ENCODE results near the gene FALEC.

The FALEC gene

DNA sequence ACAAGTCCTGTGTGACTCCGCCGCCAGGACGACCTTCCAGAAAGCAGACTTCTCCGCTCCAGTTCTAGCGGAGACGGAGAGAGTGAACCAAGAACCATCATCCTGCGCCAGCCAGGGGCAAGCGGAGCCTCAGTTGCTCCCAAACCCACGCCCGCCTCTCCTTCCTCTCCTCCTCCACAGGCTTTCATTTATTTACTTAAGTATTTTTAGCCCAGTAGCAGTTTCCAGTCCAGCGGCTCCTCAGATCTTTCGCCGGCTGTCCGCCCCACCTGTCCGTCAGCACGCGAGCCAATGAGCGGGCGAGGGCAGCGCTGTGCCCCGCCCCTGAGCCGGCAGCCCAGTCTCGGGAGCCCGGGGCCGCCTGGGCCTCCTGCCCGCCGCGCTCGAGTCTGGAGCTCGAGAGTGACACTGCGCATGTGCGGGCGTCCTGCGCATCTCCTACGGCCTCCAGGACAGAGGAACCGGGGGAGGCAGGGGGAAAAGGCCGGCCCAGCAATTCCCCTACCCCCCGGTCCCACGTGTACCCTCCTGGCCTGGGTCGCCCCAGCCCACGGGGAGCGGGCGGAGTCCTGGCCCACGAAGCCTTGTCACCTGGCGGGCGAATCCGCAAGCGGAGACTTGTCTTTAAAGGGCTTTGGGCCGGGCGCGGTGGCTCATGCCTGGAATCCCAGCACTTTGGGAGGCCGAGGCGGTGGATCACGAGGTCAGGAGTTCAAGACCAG lies at the start of gene FALEC:
FALEC (plus strand) TSS at position 425 of the 722 bp plus-strand sequence.
- in situ Hi-C loops (cut with MboI; ENCODE audit: low pct_unique_long_range_greater_than_20kb, low sequenced_read_pairs), result no loop called here
- DNase-seq, result peak; percentile 97

DNA sequence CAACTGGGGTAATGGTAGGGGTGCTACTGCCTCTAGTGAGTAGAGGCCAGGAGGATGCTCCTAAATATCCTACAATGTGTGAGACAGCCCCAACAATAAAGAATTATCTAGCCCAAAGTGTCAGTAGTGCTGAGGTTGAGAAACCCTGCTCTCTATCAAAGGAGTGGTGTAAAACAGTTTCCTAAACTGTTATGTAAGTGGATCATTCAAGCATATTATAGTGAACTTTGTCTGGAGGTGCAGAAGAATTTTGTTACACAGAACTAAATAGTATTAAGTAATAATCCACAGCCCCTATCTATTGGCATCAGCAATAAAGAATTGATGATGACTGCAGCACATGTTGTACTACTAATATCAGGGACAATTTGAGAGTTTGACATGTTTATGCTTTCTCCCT lies 48.6 kb upstream of the FALEC start:
- in situ Hi-C loops (cut with MboI; ENCODE audit: low pct_unique_long_range_greater_than_20kb, low sequenced_read_pairs), result no loop called here
- no peak for DNase-seq

DNA sequence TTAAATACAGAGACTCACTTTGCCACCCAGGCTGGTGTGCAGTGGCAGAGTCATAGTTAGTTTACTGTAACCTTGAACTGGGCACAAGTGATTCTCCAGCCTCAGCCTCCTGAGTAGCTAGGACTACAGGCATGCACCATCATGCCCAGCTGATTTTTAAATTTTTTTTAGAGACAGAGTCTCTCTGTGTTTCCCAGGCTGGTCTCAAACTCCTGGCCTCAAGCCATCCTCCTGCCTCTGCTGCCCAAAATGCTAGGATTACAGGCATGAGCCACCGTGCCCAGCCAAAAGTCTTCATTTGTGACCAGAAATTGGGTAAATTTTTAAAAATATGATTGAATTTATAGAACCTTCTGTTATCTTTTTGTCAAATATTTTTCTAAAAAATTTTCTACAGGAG lies 46.3 kb upstream of the FALEC start:
- DNase-seq, result no peak
- in situ Hi-C loops (cut with MboI; ENCODE audit: low pct_unique_long_range_greater_than_20kb, low sequenced_read_pairs), result no loop called here

DNA sequence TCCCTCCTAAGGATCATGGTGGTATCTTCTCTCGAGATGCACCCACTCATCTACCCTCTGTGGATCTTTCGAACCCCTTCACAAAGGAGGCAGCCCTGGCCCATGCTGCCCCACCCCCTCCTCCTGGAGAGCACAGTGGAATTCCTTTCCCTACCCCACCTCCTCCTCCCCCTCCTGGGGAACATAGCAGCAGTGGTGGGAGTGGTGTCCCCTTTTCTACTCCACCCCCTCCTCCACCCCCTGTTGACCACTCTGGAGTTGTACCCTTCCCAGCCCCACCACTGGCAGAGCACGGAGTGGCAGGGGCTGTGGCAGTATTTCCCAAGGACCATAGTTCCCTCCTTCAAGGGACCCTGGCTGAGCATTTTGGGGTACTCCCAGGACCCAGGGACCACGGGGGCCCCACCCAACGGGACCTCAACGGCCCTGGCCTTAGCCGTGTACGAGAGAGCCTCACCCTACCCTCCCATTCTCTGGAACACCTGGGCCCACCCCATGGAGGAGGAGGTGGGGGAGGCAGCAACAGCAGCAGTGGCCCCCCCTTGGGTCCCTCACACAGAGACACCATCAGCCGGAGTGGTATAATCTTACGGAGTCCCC lies 42.9 kb upstream of the FALEC start:
- in situ Hi-C loops (cut with MboI; ENCODE audit: low pct_unique_long_range_greater_than_20kb, low sequenced_read_pairs), result no loop called here
- DNase-seq, result no peak

DNA sequence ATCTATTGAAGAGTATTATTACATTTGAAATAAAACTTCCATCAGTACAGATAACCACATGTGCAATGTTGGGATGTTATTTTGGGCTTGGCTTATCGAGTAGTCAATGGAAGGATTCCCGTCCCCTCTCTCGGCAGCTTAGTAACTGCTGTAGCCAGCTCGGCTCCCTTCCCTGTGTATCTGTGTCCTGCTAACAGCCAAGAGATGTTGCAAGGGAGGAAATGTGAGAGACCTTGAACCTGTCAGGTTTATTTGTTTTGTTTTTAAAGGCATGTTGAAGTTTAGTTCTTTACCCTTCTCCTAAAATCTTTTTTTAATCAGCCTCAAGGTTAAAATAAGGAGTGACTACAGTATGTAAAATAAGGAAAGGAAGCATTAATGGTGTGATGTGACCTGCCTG lies 41.9 kb upstream of the FALEC start:
- no peak for DNase-seq
- in situ Hi-C loops (cut with MboI; ENCODE audit: low pct_unique_long_range_greater_than_20kb, low sequenced_read_pairs), result no loop called here

DNA sequence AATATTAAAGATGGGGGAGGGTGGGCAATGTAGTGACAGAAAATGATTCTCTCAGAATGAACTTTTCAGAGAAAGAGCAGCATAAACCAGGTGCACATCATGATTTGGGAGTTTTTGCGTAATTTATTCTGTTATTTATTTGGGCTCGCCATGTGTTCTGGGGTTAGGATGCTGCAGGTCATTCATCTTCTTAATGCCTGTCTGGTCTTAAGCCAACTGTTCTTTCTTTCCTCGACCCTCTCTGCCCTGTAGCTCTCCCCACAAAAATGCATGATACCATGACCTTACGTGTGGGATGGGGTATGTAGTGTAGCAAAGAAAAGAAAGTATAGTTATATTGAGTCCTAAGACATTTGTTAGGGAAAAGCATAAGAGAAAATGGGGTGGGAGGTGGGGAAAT lies 40.7 kb upstream of the FALEC start:
- in situ Hi-C loops (cut with MboI; ENCODE audit: low pct_unique_long_range_greater_than_20kb, low sequenced_read_pairs), result no loop called here
- DNase-seq, result no peak

DNA sequence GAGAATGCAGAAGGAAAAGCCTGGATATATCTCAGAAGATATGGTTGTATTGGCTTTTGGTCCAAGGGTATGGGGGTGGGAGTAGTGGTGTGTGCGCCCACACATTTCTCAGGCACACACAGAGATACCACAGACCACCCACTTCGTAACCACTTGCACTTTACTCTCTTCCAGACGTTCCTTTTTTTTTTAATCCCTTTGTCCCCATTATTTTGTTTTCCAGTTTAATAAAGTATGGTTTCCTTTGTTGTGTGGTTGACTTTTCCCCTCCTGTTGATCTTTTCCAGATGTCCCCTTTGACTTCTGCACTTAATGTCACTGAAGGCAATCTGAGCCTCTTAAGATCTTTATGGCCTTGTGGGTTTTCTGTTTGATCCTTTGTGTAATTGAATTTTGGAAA lies 38.8 kb upstream of the FALEC start:
- no peak for DNase-seq
- in situ Hi-C loops (cut with MboI; ENCODE audit: low pct_unique_long_range_greater_than_20kb, low sequenced_read_pairs), result no loop called here

DNA sequence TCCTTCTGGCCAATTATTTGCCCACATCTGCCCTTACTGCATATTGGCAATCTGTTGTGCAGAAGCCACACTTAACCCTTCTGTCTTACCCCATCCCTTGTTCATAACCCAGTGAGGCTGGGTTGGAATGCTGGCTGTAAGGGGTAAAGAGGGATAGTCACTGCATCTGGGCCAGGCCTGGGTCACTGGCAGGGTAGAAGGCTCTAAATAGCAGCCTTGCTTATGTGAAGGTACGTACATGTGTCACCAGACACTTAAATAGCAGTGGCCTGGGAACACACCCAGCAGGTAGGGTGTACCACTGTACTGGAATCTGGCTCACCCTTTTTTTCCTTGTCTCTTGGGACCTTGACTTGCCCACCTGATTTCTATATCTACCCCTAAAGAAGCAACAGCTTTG lies 38.2 kb upstream of the FALEC start:
- in situ Hi-C loops (cut with MboI; ENCODE audit: low pct_unique_long_range_greater_than_20kb, low sequenced_read_pairs), result no loop called here
- DNase-seq, result no peak

DNA sequence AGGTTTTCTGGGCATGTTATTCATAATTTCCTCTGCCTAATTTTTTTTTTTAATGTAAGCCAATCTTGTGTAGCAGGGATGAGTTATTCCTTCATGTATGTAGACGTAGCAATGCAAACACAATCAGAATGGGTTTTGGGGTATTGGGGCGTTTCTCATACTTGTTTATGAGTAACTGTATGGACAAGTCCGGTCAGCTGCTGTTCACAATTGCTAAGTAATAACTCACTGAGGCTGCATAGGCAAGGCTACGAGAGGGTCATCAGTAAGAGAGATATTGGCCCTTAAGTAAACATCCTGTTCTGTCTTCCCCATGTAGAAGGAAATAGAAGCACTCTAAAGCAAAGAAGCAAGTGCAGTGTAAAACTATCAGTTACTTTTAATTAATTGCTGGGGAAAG lies 37.8 kb upstream of the FALEC start:
- in situ Hi-C loops (cut with MboI; ENCODE audit: low pct_unique_long_range_greater_than_20kb, low sequenced_read_pairs), result no loop called here
- no peak for DNase-seq

DNA sequence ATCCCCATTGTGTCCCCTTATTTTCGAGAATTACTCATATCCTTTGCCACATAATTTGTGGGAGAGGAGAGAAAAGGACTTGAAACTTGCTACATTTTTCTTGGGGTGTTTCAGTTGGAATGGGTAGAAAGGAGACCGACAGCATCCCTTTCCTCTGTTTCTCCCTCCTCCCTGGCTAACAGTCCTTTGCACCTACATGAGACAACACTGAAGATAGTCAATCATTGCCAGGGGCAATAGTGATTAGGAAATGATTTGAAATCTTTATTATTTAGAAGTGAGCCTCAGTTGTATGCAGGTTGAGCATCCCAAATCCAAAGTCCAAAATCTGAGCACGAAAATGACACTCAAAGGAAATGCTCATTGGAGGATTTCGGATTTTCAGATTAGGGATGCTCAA lies 36.2 kb upstream of the FALEC start:
- in situ Hi-C loops (cut with MboI; ENCODE audit: low pct_unique_long_range_greater_than_20kb, low sequenced_read_pairs), result no loop called here
- DNase-seq, result no peak

DNA sequence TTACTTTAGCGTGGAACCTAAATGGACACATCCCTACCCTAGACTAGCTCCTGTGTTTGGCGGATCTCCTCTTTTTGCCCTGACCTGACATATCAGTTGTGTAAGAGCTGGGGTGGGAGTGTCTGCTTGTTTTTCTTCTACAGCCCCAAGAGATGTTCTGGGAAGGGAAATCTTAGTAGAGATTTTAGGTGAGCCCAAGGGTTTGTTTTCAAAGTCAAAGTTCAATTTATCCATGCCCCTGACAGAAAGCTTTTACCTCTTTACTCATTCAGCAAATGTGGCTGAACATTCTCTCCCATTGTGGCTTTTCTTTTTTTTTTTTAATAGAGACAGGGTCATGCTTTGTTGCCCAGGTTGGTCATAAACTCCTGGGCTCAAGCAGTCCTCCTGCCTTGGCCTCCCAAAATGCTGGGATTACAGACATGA lies 35.6 kb upstream of the FALEC start:
- in situ Hi-C loops (cut with MboI; ENCODE audit: low pct_unique_long_range_greater_than_20kb, low sequenced_read_pairs), result no loop called here
- no peak for DNase-seq

DNA sequence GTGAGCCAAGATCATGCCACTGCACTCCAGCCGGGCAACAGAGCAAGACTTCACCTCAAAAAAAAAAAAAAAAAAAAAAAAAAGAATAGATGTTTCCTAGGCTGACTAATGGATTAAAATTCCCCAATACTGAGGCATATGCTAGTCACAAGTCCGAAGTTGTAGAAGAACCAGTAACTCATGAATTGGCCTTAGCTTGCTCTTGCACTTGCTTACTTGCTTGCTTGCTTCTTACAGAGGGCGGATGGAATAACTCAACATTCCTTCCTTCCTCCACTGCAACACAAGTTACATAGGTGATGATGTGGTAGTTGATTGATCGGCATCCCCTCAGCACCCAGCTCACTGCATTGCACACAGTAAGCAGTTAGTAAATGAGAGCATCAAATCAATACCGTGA lies 31.1 kb upstream of the FALEC start:
- no peak for DNase-seq
- in situ Hi-C loops (cut with MboI; ENCODE audit: low pct_unique_long_range_greater_than_20kb, low sequenced_read_pairs), result no loop called here

DNA sequence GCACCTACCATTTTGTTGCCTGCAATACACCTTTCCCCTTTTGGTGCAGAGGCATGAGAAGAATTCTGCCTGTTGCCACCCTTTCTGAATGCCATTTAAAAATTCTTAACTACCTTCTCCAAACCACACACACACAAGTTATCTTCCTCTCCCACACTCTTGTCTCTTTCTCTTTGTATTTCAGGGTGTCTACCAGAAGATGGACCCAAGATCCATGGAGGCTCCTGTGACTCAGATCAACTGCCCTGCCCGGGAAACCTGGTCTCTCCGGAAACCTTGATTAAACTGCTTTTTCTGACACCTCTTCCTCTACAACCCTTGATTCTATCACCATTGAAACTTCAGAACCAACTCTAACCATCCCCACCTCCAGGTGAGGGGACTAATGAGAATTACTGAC lies 30.7 kb upstream of the FALEC start:
- in situ Hi-C loops (cut with MboI; ENCODE audit: low pct_unique_long_range_greater_than_20kb, low sequenced_read_pairs), result no loop called here

DNA sequence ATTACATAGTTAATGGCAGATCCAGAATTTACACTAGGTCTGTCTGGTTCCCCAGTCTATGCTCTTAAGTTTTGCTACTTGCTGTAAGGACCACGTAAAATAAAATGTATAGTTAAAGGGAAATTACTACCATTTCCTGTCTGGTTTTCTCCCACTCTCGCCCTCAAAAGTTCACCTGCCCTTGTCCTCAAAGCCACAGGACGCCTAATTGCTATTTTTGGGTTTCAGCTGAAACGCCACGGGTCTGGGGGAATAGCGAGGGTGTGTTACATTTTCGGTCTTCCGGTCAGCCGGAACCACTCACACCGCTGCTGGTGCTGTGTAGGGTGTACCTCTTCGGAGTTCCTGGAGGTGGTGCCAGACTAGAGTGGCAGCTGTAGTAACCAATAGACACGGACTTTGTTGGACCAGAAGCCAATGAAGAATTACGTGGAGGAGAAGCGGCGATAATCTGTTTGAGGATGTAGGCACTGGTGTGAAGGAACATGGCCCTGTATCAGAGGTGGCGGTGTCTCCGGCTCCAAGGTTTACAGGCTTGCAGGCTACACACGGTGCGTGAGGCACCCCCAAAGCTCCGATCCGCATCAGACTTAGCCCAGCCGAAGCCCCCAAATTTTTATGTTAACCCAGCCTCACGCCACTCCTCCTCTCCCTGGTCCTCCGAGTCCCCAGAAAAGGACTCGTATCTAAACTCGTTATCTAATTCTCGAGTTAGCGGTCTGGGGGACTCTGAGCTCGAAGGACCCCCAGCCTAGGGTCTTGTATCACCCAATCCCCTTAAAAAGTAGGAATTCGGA lies 28.4 kb upstream of the FALEC start, which contains the start of gene TARS2:
TARS2 (plus strand) TSS at position 454 of the 797 bp plus-strand sequence; CDS start at position 486, 32 bp downstream.
- in situ Hi-C loops (cut with MboI; ENCODE audit: low pct_unique_long_range_greater_than_20kb, low sequenced_read_pairs), result no loop called here
- DNase-seq, result peak; percentile 99

More for the DNA sequence above, 30.7 kb upstream of the FALEC start:
- peak; percentile 61 for DNase-seq

DNA sequence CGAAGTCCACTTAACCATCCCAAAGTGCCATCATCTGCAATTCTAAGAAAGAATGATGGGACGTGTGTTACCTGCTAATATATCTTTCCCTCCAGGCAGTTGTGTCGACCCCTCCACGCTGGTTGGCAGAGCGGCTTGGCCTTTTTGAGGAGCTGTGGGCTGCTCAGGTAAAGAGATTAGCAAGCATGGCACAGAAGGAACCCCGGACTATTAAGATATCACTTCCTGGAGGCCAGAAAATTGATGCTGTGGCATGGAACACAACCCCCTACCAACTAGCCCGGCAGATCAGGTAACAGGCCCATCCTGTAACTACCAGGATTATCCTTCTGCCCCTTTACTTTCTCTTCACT lies 27.8 kb upstream of the FALEC start:
- in situ Hi-C loops (cut with MboI; ENCODE audit: low pct_unique_long_range_greater_than_20kb, low sequenced_read_pairs), result no loop called here
- DNase-seq, result no peak

DNA sequence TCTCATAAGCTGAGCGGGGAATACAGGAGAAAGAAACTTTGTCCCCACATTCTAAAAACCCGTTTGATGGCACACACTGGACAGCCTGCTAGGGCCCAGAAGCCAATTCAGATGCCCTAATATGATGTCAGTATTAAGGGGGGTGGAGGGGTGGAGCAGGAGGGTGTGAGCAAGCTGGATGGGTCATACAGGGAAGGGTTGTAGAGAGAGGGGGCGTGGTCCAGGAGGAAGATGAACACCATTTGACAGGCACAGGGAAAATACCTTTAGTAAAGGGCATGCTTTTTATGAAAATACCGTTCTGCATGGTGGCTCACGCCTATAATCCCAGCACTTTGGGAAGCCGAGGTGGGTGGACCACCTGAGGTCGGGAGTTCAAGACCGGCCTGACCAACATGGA lies 22.4 kb upstream of the FALEC start:
- no peak for DNase-seq
- in situ Hi-C loops (cut with MboI; ENCODE audit: low pct_unique_long_range_greater_than_20kb, low sequenced_read_pairs), result no loop called here

DNA sequence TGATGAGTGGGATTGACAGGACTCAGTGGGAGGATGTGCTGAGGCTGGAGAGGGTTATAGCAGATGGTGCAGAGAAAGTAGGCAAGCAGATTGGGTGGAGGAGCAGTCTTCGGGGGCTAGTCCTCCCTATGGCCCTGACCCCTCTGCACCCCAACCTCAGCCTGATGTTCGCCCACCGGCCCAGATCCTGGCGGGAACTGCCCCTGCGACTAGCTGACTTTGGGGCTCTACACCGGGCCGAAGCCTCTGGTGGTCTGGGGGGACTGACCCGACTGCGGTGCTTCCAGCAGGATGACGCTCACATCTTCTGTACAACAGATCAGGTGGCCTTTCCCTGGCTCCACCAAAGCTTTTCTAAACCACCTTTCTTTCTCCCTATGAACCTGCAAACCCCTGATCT lies 17.2 kb upstream of the FALEC start:
- in situ Hi-C loops (cut with MboI; ENCODE audit: low pct_unique_long_range_greater_than_20kb, low sequenced_read_pairs), result no loop called here
- DNase-seq, result no peak

DNA sequence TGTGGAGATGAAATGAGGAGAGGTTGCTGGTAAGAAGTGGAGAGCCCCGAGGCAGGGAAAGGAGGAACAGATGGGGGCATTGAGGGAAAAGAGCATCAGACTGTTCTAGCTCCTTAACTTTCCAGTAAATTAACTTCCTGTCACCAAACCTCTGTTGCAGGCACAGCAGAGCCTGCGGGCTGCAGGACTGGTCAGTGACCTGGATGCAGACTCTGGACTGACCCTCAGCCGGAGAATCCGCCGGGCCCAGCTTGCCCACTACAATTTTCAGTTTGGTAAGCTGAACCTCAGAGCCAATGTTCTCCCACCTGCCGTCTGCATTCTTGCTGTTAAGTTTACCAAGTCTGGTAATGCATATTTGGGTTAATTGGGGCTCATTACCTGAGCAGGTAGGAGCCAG lies 10.1 kb upstream of the FALEC start:
- in situ Hi-C loops (cut with MboI; ENCODE audit: low pct_unique_long_range_greater_than_20kb, low sequenced_read_pairs), result no loop called here
- no peak for DNase-seq

DNA sequence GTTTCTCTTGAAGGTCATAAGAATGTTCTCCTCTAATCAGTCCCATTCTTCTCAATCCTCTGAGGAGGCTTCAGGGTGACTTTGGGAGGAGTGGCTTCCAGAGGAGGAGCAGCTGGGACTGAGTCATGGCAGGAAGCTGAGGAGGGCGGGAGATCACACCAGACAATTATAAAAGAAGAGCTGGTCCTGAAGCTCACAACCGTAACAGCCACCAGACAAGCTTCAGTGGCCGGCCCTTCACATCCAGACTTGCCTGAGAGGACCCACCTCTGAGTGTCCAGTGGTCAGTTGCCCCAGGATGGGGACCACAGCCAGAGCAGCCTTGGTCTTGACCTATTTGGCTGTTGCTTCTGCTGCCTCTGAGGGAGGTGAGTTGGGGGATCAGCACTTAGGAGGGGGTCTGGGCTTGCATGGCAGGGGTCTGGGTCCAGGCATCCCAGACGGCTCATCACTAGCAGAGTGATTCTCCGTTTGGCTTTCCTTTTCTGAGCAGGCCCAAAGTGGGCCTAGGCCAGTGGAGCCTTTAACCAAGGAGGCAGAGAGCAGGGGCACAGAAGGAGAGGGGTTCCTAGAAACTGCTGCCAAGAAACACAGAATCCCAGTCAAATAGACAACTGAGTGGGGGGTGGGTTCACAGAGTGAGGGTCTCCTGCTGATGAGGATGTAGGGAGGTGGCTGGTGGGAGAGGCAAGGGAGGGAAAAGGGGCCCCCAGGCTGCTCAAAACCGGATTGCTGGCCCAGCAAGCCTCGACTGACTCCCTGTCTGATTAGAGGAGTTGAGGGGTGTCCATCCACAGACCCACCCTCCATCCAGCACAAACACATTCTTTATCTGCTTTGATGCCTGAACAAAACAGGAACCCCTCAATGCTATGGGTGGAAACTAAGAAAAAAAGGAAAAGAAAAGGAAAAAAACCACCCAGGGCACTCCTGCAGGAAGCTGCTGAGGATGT lies 7.4 kb upstream of the FALEC start, which contains the start of gene ECM1:
ECM1 (plus strand) TSS at position 198 of the 953 bp plus-strand sequence; CDS start at position 299, 101 bp downstream.
- DNase-seq, result peak; percentile 52
- in situ Hi-C loops (cut with MboI; ENCODE audit: low pct_unique_long_range_greater_than_20kb, low sequenced_read_pairs), result no loop called here

All from KBM-7 (cell line).